ENCODE results near the gene CD96. TPM values are rescaled to one million over a fixed set of nuclear protein-coding genes. Genes with fewer than 3 reads are reported as not detected.

Gene CD96
- total RNA-seq, 1 experiment from 2014 or later: not detected

GRCh38 chr3:111613294-111613693 is 71.3 kb downstream of the CD96 start:
- TF ChIP-seq, protein P1, sequence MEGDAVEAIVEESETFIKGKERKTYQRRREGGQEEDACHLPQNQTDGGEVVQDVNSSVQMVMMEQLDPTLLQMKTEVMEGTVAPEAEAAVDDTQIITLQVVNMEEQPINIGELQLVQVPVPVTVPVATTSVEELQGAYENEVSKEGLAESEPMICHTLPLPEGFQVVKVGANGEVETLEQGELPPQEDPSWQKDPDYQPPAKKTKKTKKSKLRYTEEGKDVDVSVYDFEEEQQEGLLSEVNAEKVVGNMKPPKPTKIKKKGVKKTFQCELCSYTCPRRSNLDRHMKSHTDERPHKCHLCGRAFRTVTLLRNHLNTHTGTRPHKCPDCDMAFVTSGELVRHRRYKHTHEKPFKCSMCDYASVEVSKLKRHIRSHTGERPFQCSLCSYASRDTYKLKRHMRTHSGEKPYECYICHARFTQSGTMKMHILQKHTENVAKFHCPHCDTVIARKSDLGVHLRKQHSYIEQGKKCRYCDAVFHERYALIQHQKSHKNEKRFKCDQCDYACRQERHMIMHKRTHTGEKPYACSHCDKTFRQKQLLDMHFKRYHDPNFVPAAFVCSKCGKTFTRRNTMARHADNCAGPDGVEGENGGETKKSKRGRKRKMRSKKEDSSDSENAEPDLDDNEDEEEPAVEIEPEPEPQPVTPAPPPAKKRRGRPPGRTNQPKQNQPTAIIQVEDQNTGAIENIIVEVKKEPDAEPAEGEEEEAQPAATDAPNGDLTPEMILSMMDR (conservative IDR thresholded peaks at IDR 0.05): no peak
- no peak overlapping the region for H3K4ac ChIP-seq (ENCODE audit: low read depth, low read length)
- no peak overlapping the region for H4K8ac ChIP-seq (replicated peaks; ENCODE audit: insufficient read length, low read depth, low read length)
- H2BK20ac ChIP-seq (ENCODE audit: low read depth, low read length, poor library complexity, severe bottlenecking): no peak overlapping the region
- H3K9ac ChIP-seq (ENCODE audit: extremely low read depth, insufficient read length, low read length): no peak overlapping the region
- Mint-ChIP-seq H3K27ac (no peak overlapping the region), H3K27me3 (ENCODE audit: low read depth) (no peaks in the 10 kb centered on the region; the same call in 1 of the 2 replicates), H3K4me1 (no peaks in the 10 kb centered on the region), H3K4me3 (no peak overlapping the region), H3K9me3 (peaks cover 11 to 16% of the 10 kb centered on the region in 2 experiments), H3K36me3 (ENCODE audit: insufficient read depth in 1 of 3, low read depth in 3 of 3) (peaks cover 0 to 9% (median 3%) of the 10 kb centered on the region in 3 experiments; a peak in 5 of 7 replicates)
- H3K23ac ChIP-seq (ENCODE audit: insufficient read length, low read depth, low read length): no peak overlapping the region
- H2BK12ac ChIP-seq (ENCODE audit: insufficient read length, low read depth, low read length): no peak overlapping the region
- no peak overlapping the region for H4K91ac ChIP-seq (ENCODE audit: insufficient read length, low read depth, low read length)
- H3K27ac ChIP-seq (ENCODE audit: insufficient read length, low read depth, low read length): no peak overlapping the region
- H3K79me2 ChIP-seq (ENCODE audit: insufficient read depth, low read length): no peaks in the 10 kb centered on the region
- no peak overlapping the region for H3K4me2 ChIP-seq (ENCODE audit: insufficient read depth, insufficient read length, low read length)
- H3K4me1 ChIP-seq (ENCODE audit: insufficient read depth, low read length): no peaks in the 10 kb centered on the region
- H3K14ac ChIP-seq (ENCODE audit: insufficient read depth, low read length): no peak overlapping the region
- no peak overlapping the region for H2BK15ac ChIP-seq (ENCODE audit: low read depth, low read length)
- H3T11ph ChIP-seq (ENCODE audit: low read length): no peak overlapping the region
- no peaks in the 10 kb centered on the region for H4K20me1 ChIP-seq (ENCODE audit: control insufficient read depth, insufficient read depth, insufficient read length)
- H2AFZ ChIP-seq (ENCODE audit: low read length): no peak overlapping the region
- no peak for DNase-seq
- H2BK5ac ChIP-seq (ENCODE audit: insufficient read length, low read length): no peak overlapping the region
- WGBS (ENCODE audit: extremely low coverage, insufficient read length, low lambda C conversion rate): no CpG with 5 or more reads among the region's 1 CpG
- no peaks in the 10 kb centered on the region for H3K27me3 ChIP-seq (ENCODE audit: insufficient read depth, low read length)
- no peak overlapping the region for H3K56ac ChIP-seq (ENCODE audit: insufficient read length, low read depth, low read length)
- no peak overlapping the region for H4K5ac ChIP-seq (ENCODE audit: insufficient read length, low read depth, low read length)
- no peak overlapping the region for H2AK5ac ChIP-seq (ENCODE audit: insufficient read length, low read length)
- H2BK120ac ChIP-seq (ENCODE audit: low read depth, low read length, poor library complexity, severe bottlenecking): no peak overlapping the region
- H3K18ac ChIP-seq (ENCODE audit: insufficient read length, low read depth, low read length): no peak overlapping the region
- no peaks in the 10 kb centered on the region for H3K9me3 ChIP-seq (ENCODE audit: control insufficient read depth, low read depth, low read length)
- no peaks in the 10 kb centered on the region for H3K79me1 ChIP-seq (ENCODE audit: insufficient read depth, low read depth, low read length, poor library complexity, severe bottlenecking)
- no peaks in the 10 kb centered on the region for H3K23me2 ChIP-seq (ENCODE audit: insufficient read length, low read depth, low read length, poor library complexity, severe bottlenecking)
